GM19193 (cell line): ENCODE results near the gene CT45A9.
"Not testable (repeated sequence)": the region's sequence is repeated elsewhere in the genome, so short reads cannot be mapped to it uniquely, and the experiment has no call there.

ENCODE experiments used
- POLR2A ChIP-seq: IDR thresholded peaks from 4 replicates; pipeline ENCODE4 v1.6.1; 2011; ENCODE audit not compliant: insufficient read depth, insufficient read length; ENCODE audit errors: extremely low read depth

Gene CT45A9, protein sequence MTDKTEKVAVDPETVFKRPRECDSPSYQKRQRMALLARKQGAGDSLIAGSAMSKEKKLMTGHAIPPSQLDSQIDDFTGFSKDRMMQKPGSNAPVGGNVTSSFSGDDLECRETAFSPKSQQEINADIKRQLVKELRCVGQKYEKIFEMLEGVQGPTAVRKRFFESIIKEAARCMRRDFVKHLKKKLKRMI

DNA sequence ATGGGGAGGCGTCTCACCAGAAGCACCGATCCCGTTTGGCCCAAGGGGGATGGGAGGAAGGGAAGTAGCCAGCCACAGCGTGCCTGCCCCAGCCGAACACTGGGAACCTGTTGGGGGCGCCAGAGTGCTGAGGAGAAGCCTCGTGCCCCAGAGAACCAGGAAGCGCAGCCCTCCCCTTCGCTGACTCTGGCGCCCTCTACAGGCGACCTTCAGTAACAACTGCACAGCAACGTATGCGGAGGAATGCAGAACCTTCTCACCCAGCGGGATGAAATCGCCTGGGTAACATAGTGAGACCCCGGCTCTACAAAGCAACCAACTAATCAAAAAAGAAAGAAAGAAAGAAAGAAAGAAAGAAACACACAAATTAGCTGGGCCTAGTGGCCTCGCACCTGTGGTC lies at the start of gene CT45A9:
Gene CT45A9 (minus strand): TSS at position 101 of the 400 bp plus-strand sequence. CDS start 3,751 bp downstream, outside the sequence.
- not testable (repeated sequence) for TF ChIP-seq POLR2A

DNA sequence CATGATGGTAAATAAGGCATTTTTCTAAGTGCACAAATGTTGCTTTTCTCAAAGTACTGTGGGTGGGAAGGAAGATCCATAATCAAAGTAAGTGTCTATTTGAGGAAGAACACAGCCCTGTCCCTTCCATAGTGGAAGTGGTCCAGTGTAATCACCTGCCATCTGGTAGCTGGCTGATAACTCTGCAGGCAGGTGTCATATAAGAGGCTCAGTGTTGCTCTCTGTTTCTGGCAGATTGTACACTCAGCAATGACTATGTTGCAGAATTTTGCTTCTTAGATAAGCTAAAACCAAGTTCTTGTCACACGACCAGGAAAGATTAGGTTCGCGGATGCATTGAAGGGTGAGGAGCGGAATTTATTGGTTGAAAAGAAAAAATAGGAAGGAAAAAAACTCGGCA lies 42.8 kb upstream of the CT45A9 start:
- TF ChIP-seq POLR2A: no peak

DNA sequence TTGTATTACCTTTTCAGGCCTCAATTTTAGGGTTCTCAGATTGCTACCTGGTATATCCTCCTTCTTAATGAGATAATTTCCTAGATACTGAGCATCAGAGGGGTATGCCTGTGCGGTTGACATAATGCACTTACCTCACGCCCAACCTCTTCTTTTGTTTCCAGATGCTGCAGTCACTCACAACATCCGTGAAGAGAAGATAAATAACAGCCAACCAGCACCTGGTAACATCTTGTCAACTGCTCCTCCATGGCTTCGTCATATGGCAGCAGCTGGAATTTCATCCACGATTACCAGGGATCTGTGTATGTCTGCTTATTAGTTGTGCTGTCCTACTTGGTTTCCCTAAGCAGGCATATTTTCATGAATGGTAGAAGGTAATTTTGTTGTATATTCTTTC lies 38.6 kb upstream of the CT45A9 start:
- no peak for TF ChIP-seq POLR2A

DNA sequence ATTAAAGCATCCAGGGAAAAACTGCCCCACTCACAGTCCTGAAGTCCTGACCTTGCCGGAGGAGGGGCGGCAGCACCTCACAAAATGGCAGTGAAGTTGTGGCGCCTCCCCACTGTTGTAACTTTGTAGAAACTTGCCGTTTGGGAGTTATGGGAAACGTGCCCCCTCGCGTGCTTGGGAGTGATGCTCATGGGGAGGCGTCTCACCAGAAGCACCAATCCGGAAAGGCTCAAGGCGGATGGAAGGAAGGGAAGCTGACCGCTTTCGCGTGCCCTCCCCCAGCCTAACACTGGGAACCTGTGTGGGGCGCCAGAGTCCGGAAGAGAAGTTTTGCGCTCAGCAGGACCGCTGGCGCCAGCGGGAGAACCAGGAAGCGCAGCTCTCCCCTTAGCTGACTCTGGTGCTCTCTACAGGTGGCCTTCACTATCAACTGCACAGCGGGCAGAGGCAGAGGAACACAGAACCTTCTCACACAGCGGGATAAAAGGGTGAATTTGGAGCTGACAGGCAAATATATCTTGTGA lies 21.7 kb upstream of the CT45A9 start, which contains the start of the genes CT45A10 and SAGE1:
Gene CT45A10 (minus strand): TSS at position 151 of the 524 bp plus-strand sequence. CDS start 8,100 bp downstream, outside the sequence.
Gene SAGE1 (plus strand): TSS at position 423 of the 524 bp plus-strand sequence. CDS start 2,527 bp downstream, outside the sequence.
- TF ChIP-seq POLR2A: no peak

DNA sequence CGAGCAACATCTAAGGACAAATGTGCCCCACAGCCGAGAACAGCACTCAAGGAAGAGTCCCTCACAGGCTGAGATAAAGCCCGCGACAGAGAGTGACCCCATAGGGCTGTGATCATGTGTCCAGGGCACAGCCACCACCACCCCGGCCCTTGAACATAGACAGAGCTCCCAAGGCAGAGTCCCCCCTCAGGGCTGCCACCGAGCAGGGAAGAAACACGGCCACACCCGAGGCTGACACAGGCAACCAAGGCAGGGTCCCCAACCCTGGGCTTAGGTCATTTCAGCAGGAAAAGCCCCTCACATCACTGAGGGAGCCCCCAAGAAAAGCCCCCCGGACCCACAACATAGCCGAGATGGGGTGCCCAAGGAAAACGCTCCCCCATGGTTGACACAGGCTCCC lies 21.2 kb upstream of the CT45A9 start:
- TF ChIP-seq POLR2A: no peak

DNA sequence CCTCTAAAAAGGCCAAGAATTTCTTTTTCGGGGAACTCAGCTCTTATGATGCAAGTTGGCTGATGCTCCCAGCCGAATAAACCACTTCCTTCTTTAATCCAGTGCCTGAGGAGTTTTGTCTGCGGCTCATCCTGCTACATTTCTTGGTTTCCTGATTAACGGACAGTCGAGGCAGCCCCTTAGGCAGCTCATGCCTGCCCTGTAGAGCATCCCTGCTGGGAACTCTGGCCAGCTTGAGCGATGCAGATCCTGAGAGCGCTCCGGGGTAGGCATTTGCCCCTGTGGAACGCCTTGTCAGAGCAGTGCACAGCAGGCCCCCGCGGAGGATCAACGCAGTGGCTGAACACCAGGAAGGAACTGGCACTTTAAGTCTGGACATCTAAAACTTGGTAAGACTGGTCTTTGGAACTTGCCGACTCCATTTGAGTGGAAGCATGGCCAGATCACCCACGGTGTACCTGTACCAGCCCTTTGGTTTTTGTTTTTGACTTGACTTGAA lies 18.5 kb upstream of the CT45A9 start:
- TF ChIP-seq POLR2A: no peak

DNA sequence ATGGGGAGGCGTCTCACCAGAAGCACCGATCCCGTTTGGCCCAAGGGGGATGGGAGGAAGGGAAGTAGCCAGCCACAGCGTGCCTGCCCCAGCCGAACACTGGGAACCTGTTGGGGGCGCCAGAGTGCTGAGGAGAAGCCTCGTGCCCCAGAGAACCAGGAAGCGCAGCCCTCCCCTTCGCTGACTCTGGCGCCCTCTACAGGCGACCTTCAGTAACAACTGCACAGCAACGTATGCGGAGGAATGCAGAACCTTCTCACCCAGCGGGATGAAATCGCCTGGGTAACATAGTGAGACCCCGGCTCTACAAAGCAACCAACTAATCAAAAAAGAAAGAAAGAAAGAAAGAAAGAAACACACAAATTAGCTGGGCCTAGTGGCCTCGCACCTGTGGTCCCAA lies 17.2 kb downstream of the CT45A9 start, which contains the start of gene CT45A8:
Gene CT45A8 (minus strand): TSS at position 101 of the 400 bp plus-strand sequence. CDS start 3,755 bp downstream, outside the sequence.
- TF ChIP-seq POLR2A: not testable (repeated sequence)

DNA sequence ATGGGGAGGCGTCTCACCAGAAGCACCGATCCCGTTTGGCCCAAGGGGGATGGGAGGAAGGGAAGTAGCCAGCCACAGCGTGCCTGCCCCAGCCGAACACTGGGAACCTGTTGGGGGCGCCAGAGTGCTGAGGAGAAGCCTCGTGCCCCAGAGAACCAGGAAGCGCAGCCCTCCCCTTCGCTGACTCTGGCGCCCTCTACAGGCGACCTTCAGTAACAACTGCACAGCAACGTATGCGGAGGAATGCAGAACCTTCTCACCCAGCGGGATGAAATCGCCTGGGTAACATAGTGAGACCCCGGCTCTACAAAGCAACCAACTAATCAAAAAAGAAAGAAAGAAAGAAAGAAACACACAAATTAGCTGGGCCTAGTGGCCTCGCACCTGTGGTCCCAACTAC lies 34.4 kb downstream of the CT45A9 start, which contains the start of gene CT45A7:
Gene CT45A7 (minus strand): TSS at position 101 of the 400 bp plus-strand sequence. CDS start 3,747 bp downstream, outside the sequence.
- TF ChIP-seq POLR2A: not testable (repeated sequence)

DNA sequence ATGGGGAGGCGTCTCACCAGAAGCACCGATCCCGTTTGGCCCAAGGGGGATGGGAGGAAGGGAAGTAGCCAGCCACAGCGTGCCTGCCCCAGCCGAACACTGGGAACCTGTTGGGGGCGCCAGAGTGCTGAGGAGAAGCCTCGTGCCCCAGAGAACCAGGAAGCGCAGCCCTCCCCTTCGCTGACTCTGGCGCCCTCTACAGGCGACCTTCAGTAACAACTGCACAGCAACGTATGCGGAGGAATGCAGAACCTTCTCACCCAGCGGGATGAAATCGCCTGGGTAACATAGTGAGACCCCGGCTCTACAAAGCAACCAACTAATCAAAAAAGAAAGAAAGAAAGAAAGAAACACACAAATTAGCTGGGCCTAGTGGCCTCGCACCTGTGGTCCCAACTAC lies 51.7 kb downstream of the CT45A9 start, which contains the start of gene CT45A2:
Gene CT45A2 (minus strand): TSS at position 101 of the 400 bp plus-strand sequence. CDS start 3,747 bp downstream, outside the sequence.
- TF ChIP-seq POLR2A: not testable (repeated sequence)
